ENCODE results near the gene PIGK.

PIGK gene

GRCh38 chr1:77219166-77219887 is at the start of gene PIGK (continued):
- TF ChIP-seq, protein P1, sequence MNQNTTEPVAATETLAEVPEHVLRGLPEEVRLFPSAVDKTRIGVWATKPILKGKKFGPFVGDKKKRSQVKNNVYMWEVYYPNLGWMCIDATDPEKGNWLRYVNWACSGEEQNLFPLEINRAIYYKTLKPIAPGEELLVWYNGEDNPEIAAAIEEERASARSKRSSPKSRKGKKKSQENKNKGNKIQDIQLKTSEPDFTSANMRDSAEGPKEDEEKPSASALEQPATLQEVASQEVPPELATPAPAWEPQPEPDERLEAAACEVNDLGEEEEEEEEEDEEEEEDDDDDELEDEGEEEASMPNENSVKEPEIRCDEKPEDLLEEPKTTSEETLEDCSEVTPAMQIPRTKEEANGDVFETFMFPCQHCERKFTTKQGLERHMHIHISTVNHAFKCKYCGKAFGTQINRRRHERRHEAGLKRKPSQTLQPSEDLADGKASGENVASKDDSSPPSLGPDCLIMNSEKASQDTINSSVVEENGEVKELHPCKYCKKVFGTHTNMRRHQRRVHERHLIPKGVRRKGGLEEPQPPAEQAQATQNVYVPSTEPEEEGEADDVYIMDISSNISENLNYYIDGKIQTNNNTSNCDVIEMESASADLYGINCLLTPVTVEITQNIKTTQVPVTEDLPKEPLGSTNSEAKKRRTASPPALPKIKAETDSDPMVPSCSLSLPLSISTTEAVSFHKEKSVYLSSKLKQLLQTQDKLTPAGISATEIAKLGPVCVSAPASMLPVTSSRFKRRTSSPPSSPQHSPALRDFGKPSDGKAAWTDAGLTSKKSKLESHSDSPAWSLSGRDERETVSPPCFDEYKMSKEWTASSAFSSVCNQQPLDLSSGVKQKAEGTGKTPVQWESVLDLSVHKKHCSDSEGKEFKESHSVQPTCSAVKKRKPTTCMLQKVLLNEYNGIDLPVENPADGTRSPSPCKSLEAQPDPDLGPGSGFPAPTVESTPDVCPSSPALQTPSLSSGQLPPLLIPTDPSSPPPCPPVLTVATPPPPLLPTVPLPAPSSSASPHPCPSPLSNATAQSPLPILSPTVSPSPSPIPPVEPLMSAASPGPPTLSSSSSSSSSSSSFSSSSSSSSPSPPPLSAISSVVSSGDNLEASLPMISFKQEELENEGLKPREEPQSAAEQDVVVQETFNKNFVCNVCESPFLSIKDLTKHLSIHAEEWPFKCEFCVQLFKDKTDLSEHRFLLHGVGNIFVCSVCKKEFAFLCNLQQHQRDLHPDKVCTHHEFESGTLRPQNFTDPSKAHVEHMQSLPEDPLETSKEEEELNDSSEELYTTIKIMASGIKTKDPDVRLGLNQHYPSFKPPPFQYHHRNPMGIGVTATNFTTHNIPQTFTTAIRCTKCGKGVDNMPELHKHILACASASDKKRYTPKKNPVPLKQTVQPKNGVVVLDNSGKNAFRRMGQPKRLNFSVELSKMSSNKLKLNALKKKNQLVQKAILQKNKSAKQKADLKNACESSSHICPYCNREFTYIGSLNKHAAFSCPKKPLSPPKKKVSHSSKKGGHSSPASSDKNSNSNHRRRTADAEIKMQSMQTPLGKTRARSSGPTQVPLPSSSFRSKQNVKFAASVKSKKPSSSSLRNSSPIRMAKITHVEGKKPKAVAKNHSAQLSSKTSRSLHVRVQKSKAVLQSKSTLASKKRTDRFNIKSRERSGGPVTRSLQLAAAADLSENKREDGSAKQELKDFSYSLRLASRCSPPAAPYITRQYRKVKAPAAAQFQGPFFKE (tag by site-specific recombination; IDR thresholded peaks at IDR 0.05; ENCODE audit: borderline replicate concordance) = no peak
- TF ChIP-seq ZFP3 (tag by site-specific recombination; IDR thresholded peaks at IDR 0.05; ENCODE audit: low read depth) = no peak
- TF ChIP-seq HIC1 (tag by site-specific recombination; IDR thresholded peaks at IDR 0.05) = no peak
- TF ChIP-seq ZFP69B (tag by site-specific recombination; IDR thresholded peaks at IDR 0.05) = no peak
- no peak for TF ChIP-seq ZNF544 (tag by site-specific recombination; IDR thresholded peaks at IDR 0.05)
- 0 out of 2 replicates have a peak, but pooled peaks have one; percentile 22 for TF ChIP-seq KLF10 (tag by site-specific recombination; IDR thresholded peaks at IDR 0.05)
- no peak for TF ChIP-seq ZNF311 (tag by site-specific recombination; IDR thresholded peaks at IDR 0.05; ENCODE audit: borderline replicate concordance)
- TF ChIP-seq ZNF280C (tag by site-specific recombination; IDR thresholded peaks at IDR 0.05) = no peak
- no peak for TF ChIP-seq KLF1 (tag by site-specific recombination; IDR thresholded peaks at IDR 0.05)
- TF ChIP-seq ZNF140 (tag by site-specific recombination; IDR thresholded peaks at IDR 0.05) = no peak
- no peak for TF ChIP-seq OVOL3 (tag by site-specific recombination; IDR thresholded peaks at IDR 0.05)
- no peak for TF ChIP-seq ZNF501 (tag by site-specific recombination; IDR thresholded peaks at IDR 0.05)
- TF ChIP-seq ZSCAN23 (tag by site-specific recombination; IDR thresholded peaks at IDR 0.05) = no peak
- TF ChIP-seq, protein P2, sequence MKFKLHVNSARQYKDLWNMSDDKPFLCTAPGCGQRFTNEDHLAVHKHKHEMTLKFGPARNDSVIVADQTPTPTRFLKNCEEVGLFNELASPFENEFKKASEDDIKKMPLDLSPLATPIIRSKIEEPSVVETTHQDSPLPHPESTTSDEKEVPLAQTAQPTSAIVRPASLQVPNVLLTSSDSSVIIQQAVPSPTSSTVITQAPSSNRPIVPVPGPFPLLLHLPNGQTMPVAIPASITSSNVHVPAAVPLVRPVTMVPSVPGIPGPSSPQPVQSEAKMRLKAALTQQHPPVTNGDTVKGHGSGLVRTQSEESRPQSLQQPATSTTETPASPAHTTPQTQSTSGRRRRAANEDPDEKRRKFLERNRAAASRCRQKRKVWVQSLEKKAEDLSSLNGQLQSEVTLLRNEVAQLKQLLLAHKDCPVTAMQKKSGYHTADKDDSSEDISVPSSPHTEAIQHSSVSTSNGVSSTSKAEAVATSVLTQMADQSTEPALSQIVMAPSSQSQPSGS (tag by site-specific recombination; IDR thresholded peaks at IDR 0.05; ENCODE audit: low read depth) = no peak
- no peak for TF ChIP-seq ZBTB8A (tag by site-specific recombination; IDR thresholded peaks at IDR 0.05)
- no peak for TF ChIP-seq ZNF626 (tag by site-specific recombination; IDR thresholded peaks at IDR 0.05)
- no peak; the same call in 1 of the 2 replicates for TF ChIP-seq ZNF660 (tag by site-specific recombination; IDR thresholded peaks at IDR 0.05)
- no peak for TF ChIP-seq ZNF837 (tag by site-specific recombination; IDR thresholded peaks at IDR 0.05)
- TF ChIP-seq ZNF391 (tag by site-specific recombination; IDR thresholded peaks at IDR 0.05; ENCODE audit: borderline replicate concordance, low read depth) = no peak
- TF ChIP-seq, protein P3, sequence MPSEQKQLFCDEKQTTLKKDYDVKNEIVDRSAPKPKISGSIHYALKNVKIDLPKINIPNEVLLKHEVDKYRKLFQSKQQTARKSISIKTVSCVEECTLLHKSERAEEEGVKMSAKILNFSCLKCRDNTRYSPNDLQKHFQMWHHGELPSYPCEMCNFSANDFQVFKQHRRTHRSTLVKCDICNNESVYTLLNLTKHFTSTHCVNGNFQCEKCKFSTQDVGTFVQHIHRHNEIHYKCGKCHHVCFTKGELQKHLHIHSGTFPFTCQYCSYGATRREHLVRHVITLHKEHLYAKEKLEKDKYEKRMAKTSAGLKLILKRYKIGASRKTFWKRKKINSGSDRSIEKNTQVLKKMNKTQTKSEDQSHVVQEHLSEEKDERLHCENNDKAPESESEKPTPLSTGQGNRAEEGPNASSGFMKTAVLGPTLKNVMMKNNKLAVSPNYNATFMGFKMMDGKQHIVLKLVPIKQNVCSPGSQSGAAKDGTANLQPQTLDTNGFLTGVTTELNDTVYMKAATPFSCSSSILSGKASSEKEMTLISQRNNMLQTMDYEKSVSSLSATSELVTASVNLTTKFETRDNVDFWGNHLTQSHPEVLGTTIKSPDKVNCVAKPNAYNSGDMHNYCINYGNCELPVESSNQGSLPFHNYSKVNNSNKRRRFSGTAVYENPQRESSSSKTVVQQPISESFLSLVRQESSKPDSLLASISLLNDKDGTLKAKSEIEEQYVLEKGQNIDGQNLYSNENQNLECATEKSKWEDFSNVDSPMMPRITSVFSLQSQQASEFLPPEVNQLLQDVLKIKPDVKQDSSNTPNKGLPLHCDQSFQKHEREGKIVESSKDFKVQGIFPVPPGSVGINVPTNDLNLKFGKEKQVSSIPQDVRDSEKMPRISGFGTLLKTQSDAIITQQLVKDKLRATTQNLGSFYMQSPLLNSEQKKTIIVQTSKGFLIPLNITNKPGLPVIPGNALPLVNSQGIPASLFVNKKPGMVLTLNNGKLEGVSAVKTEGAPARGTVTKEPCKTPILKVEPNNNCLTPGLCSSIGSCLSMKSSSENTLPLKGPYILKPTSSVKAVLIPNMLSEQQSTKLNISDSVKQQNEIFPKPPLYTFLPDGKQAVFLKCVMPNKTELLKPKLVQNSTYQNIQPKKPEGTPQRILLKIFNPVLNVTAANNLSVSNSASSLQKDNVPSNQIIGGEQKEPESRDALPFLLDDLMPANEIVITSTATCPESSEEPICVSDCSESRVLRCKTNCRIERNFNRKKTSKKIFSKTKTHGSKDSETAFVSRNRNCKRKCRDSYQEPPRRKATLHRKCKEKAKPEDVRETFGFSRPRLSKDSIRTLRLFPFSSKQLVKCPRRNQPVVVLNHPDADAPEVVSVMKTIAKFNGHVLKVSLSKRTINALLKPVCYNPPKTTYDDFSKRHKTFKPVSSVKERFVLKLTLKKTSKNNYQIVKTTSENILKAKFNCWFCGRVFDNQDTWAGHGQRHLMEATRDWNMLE (tag by site-specific recombination; conservative IDR thresholded peaks at IDR 0.05; ENCODE audit: low read depth) = peak; percentile 30; the same call in 1 of the 2 replicates
